ENCODE results near the gene RIPOR2. TPM values are rescaled to one million over a fixed set of nuclear protein-coding genes. Genes with fewer than 3 reads are reported as not detected.

Gene RIPOR2
- total and polyA plus RNA-seq, 2 of the 13 experiments (the other 11 are each of a cell fraction or from before 2014, with no cell fraction given) = 0.02 to 0.05 TPM

- peak; percentile 42; the same call in 1 of the 2 replicates for TF ChIP-seq SMC3 (IDR thresholded peaks at IDR 0.05; ENCODE audit: low read length)
- TF ChIP-seq ZBTB39 (CRISPR knock-in tag; IDR thresholded peaks at IDR 0.05) = no peak
- TF ChIP-seq CREBL2 (CRISPR knock-in tag; IDR thresholded peaks at IDR 0.05; ENCODE audit: borderline replicate concordance) = no peak
- no peak for TF ChIP-seq ZNF326 (CRISPR knock-in tag; IDR thresholded peaks at IDR 0.05; ENCODE audit: borderline replicate concordance)
- no peak for TF ChIP-seq CEBPB (IDR thresholded peaks at IDR 0.05; ENCODE audit: borderline replicate concordance, low read depth, low read length)
- no peak for TF ChIP-seq HNRNPL (IDR thresholded peaks at IDR 0.05; ENCODE audit: low read depth, low read length)
- no peak for TF ChIP-seq ZNF430 (CRISPR knock-in tag; IDR thresholded peaks at IDR 0.05)
- no peak for TF ChIP-seq ZNF20 (CRISPR knock-in tag; IDR thresholded peaks at IDR 0.05)
- TF ChIP-seq NFE2 (CRISPR knock-in tag; IDR thresholded peaks at IDR 0.05) = no peak
- TF ChIP-seq ZMYM4 (CRISPR knock-in tag; IDR thresholded peaks at IDR 0.05) = no peak
These were observed 108.6 kb downstream of the RIPOR2 start (continued) for GRCh38 chr6:24827162-24827561.

- no peaks in the 10 kb centered on the region for H4K20me1 ChIP-seq (ENCODE audit: insufficient read depth, low read length)
- in situ Hi-C loops (cut with HindIII; ENCODE audit: extremely low pct_ligation_motif_present, low pct_unique_long_range_greater_than_20kb) = no loop called here
- ChIA-PET CTCF (ENCODE audit: low intra/inter-chr PET ratio, low total read pairs) (no interaction called here), POLR2A (no interaction called here)
- H3K36me3 ChIP-seq (replicated peaks in 1 of 2; ENCODE audit: control insufficient read depth in 1 of 2, insufficient read depth in 2 of 2, low read length in 2 of 2) = no peaks in the 10 kb centered on the region
- H3K27ac ChIP-seq (ENCODE audit: extremely low read length, insufficient read depth, low read length) = peak overlapping the region; percentile 38
- 0 out of 2 replicates have a peak overlapping the region, but pooled peaks have one; percentile 19 for H3K4me2 ChIP-seq (ENCODE audit: low read depth, low read length)
- no peak for FAIRE-seq
- H3K9me3 ChIP-seq (ENCODE audit: low read length) = no peaks in the 10 kb centered on the region
- intact Hi-C loops (cut with micrococcal nuclease; ENCODE audit: unreplicated experiment) = no loop called here
- WGBS (ENCODE audit: low lambda C conversion rate) = 25% methylated on average over 2 of the region's 2 CpGs
- peaks cover 58% of the 10 kb centered on the region for H3K4me1 ChIP-seq (ENCODE audit: insufficient read depth, low read length)
- H3K79me2 ChIP-seq (ENCODE audit: insufficient read depth, low read length) = no peaks in the 10 kb centered on the region
- H2AFZ ChIP-seq (ENCODE audit: low read length) = no peak overlapping the region
- H3K9ac ChIP-seq (ENCODE audit: insufficient read depth, low read depth, low read length) = no peak overlapping the region
- DNase-seq (ENCODE audit: low spot score) = no peak
- H3K4me3 ChIP-seq (replicated peaks in 1 of 3; ENCODE audit: insufficient read depth in 1 of 3, low read depth in 2 of 3, low read length in 3 of 3) = no peak overlapping the region
- no TSS peak for BruUV-seq (replicated peaks)
- ATAC-seq = peak; percentile 60
- no peaks in the 10 kb centered on the region for H3K27me3 ChIP-seq (ENCODE audit: control insufficient read depth in 1 of 2, insufficient read depth in 2 of 2, low read length in 2 of 2)
- TF ChIP-seq GATAD2A (CRISPR knock-in tag; IDR thresholded peaks at IDR 0.05) (peak; percentile 53; the same call in 1 of the 2 replicates), ZNF331 (CRISPR knock-in tag; IDR thresholded peaks at IDR 0.05) (0 out of 2 replicates have a peak, but pooled peaks have one; percentile 29), ELF3 (CRISPR knock-in tag; IDR thresholded peaks at IDR 0.05) (peak; percentile 75), RXRB (CRISPR knock-in tag; IDR thresholded peaks at IDR 0.05; ENCODE audit: borderline replicate concordance) (peak; percentile 35), MIXL1 (CRISPR knock-in tag; IDR thresholded peaks at IDR 0.05) (peak; percentile 75), ZMYM4 (CRISPR knock-in tag; IDR thresholded peaks at IDR 0.05) (peak; percentile 51; the same call in 1 of the 2 replicates), ZNF792 (CRISPR knock-in tag; IDR thresholded peaks at IDR 0.05) (peak; percentile 48; the same call in 1 of the 2 replicates), ELF1 (CRISPR knock-in tag; IDR thresholded peaks at IDR 0.05) (peak; percentile 45; the same call in 1 of the 2 replicates), SOX13 (IDR thresholded peaks at IDR 0.05) (no peak), SOX13 (CRISPR knock-in tag; conservative IDR thresholded peaks at IDR 0.05 in 1 of 2, IDR thresholded peaks at IDR 0.05 in 1 of 2) (0 out of 4 replicates have a peak, but pooled peaks of 1 of the 2 experiments have one; percentile 13), HDAC2 (CRISPR knock-in tag; IDR thresholded peaks at IDR 0.05) (peak; percentile 61), HNF4G (IDR thresholded peaks at IDR 0.05; ENCODE audit: borderline replicate concordance, low read depth, low read length) (no peak), HNF4G (CRISPR knock-in tag; IDR thresholded peaks at IDR 0.05; ENCODE audit: borderline replicate concordance, low read depth) (no peak), SP5 (CRISPR knock-in tag; IDR thresholded peaks at IDR 0.05; ENCODE audit: borderline replicate concordance, low read depth) (no peak), HOMEZ (CRISPR knock-in tag; IDR thresholded peaks at IDR 0.05; ENCODE audit: low read depth) (peak; percentile 85; the same call in 1 of the 2 replicates)
These were observed 110.6 kb downstream of the RIPOR2 start for GRCh38 chr6:24825130-24825630.
